ENCODE measurements around the gene SETD1B. TPM values are rescaled to one million over a fixed set of nuclear protein-coding genes. Genes with fewer than 3 reads are reported as not detected.

Gene SETD1B
- total and polyA plus RNA-seq, 2 donors (not counting 1 experiment from before 2014, with no cell fraction given) = 7.9 to 61.4 TPM

GRCh38 chr12:121773011-121773777, 30.6 kb upstream of the SETD1B start:
- Mint-ChIP-seq H3K4me1 (peaks cover 16% of the 10 kb centered on the region), H3K9me3 (ENCODE audit: insufficient read depth) (no peaks in the 10 kb centered on the region), H3K27ac (peak overlapping the region; percentile 82), H3K27me3 (no peaks in the 10 kb centered on the region), H3K4me3 (no peak overlapping the region)
- H3K9me3 ChIP-seq (ENCODE audit: control extremely low read depth in 1 of 3, control insufficient read depth in 2 of 3, insufficient read depth in 1 of 3, low read length in 2 of 3) = no peaks in the 10 kb centered on the region
- ATAC-seq (ENCODE audit: low read depth) (peak; percentile 96), DNase-seq (peak; percentile 87)
- ChIA-PET POLR2A (interaction anchor here (0.9 to 1.3 kb wide), 2 partner anchors 20 to 60 kb away, joined by 4 to 5 read pairs; partner anchors contain the start of gene RHOF), CTCF (interaction anchor here (0.6 to 33.5 kb wide), 17 partner anchors 9 to 277 kb away, joined by 3 to 1947 read pairs (median 5); partner anchors contain the start of genes RHOF, SETD1B and TMEM120B)
- peak overlapping the region; percentile 9 for H3K4me2 ChIP-seq (replicated peaks; ENCODE audit: low read depth, low read length, poor library complexity, severe bottlenecking)
- no peak overlapping the region for H3K4me3 ChIP-seq (ENCODE audit: control extremely low read depth in 1 of 5, extremely low read depth in 1 of 5, insufficient read depth in 1 of 5, low read depth in 2 of 5, low read length in 4 of 5)
- 55% methylated on average over 11 of the region's 14 CpGs for WGBS (ENCODE audit: insufficient coverage)
- H3K4me1 ChIP-seq (ENCODE audit: control insufficient read depth in 2 of 2, insufficient read depth in 2 of 2, low read length in 2 of 2) = peaks cover 15 to 25% of the 10 kb centered on the region in 2 donors
- H3K36me3 ChIP-seq (replicated peaks in 1 of 2; ENCODE audit: control extremely low read depth in 1 of 2, control insufficient read depth in 1 of 2, extremely low read depth in 1 of 2, insufficient read depth in 2 of 2, low read length in 1 of 2) = peaks cover 0 to 6% of the 10 kb centered on the region in 2 experiments
- H3K79me2 ChIP-seq (ENCODE audit: control insufficient read depth, insufficient read depth, low read length) = peaks cover 32% of the 10 kb centered on the region
- H3K27me3 ChIP-seq (replicated peaks in 1 of 4; ENCODE audit: control extremely low read depth in 1 of 4, control insufficient read depth in 3 of 4, insufficient read depth in 4 of 4, low read length in 3 of 4) = no peaks in the 10 kb centered on the region
- intact Hi-C loops (cut with micrococcal nuclease) = loop anchor here (1.0 to 5.0 kb wide), 2 partner anchors 61 to 76 kb away; partner anchors contain the start of gene TMEM120B
- TF ChIP-seq, protein P1, sequence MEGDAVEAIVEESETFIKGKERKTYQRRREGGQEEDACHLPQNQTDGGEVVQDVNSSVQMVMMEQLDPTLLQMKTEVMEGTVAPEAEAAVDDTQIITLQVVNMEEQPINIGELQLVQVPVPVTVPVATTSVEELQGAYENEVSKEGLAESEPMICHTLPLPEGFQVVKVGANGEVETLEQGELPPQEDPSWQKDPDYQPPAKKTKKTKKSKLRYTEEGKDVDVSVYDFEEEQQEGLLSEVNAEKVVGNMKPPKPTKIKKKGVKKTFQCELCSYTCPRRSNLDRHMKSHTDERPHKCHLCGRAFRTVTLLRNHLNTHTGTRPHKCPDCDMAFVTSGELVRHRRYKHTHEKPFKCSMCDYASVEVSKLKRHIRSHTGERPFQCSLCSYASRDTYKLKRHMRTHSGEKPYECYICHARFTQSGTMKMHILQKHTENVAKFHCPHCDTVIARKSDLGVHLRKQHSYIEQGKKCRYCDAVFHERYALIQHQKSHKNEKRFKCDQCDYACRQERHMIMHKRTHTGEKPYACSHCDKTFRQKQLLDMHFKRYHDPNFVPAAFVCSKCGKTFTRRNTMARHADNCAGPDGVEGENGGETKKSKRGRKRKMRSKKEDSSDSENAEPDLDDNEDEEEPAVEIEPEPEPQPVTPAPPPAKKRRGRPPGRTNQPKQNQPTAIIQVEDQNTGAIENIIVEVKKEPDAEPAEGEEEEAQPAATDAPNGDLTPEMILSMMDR (IDR thresholded peaks at IDR 0.05) = peak; percentile 87
- no peak for TF ChIP-seq EZH2 (IDR thresholded peaks at IDR 0.05; ENCODE audit: borderline replicate concordance, insufficient read depth, low read depth, low read length, poor library complexity, severe bottlenecking)
- no peak overlapping the region for H3K27ac ChIP-seq (ENCODE audit: low read length in 2 of 2)
- H4K20me1 ChIP-seq (ENCODE audit: control insufficient read depth, insufficient read depth, low read length, poor library complexity, severe bottlenecking) = no peaks in the 10 kb centered on the region
- H3K9ac ChIP-seq (ENCODE audit: low read length) = no peak overlapping the region
- H2AFZ ChIP-seq (ENCODE audit: insufficient read depth, low read depth, low read length, poor library complexity, severe bottlenecking) = no peak overlapping the region
